ENCODE data around the gene EYA2.

EYA2 gene

GRCh38 chr20:46995561-46996142 is 101.0 kb downstream of the EYA2 start:
- no peak overlapping the region for H3K27ac ChIP-seq (replicated peaks; ENCODE audit: low read length)
- no peak overlapping the region for H3K14ac ChIP-seq (ENCODE audit: low read length)

DNA sequence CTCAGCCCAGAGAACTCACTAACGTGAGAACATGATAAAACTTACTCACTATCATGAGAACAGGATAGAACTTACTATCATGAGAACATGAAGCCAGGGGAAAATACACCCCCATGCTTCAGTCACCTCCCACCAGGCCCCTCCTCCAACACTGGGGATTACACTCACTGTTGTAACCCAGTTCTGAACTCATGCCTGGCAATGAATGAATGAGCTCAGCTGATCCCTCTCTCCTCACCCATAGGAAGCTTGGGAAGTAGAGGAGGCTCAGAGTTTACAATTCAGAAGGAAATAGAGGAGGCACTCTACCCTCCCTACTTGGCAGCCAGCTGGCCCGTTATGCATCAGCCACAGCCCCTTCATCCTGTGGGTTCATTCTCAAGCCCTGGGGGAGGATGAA is 102.5 kb downstream of the EYA2 start:
- Histone ChIP-seq H3K4me2 (ENCODE audit: insufficient read depth, low read length, poor library complexity, severe bottlenecking) (no peak overlapping the region), H3K4ac (ENCODE audit: low read length) (no peak overlapping the region), H3K36me3 (replicated peaks in 1 of 2; ENCODE audit: control insufficient read depth in 2 of 2, insufficient read depth in 2 of 2, low read length in 2 of 2) (no peaks in the 10 kb centered on the region), H3K27me3 (ENCODE audit: control insufficient read depth in 3 of 3, insufficient read depth in 3 of 3, low read depth in 1 of 3, low read length in 3 of 3) (peaks cover 0 to 7% (median 0%) of the 10 kb centered on the region in 3 experiments), H2BK15ac (ENCODE audit: low read length) (no peak overlapping the region), H3K18ac (ENCODE audit: low read length) (no peak overlapping the region), H3K4me3 (ENCODE audit: low read length in 2 of 2) (no peak overlapping the region), H2AK5ac (ENCODE audit: low read depth, low read length) (no peak overlapping the region), H2BK120ac (ENCODE audit: low read depth, low read length) (no peak overlapping the region), H3K4me1 (ENCODE audit: control insufficient read depth in 2 of 2, insufficient read depth in 1 of 2, low read depth in 1 of 2, low read length in 2 of 2) (peaks cover 0 to 17% of the 10 kb centered on the region in 2 donors), H4K8ac (ENCODE audit: low read depth, low read length) (no peak overlapping the region), H2BK5ac (ENCODE audit: low read length) (no peak overlapping the region), H3K14ac (ENCODE audit: low read length) (no peak overlapping the region), H4K91ac (ENCODE audit: low read depth, low read length, poor library complexity) (no peak overlapping the region), H3K27ac (replicated peaks; ENCODE audit: low read length) (no peak overlapping the region), H3K23ac (ENCODE audit: low read depth, low read length, poor library complexity) (no peak overlapping the region), H2AFZ (ENCODE audit: low read length) (no peak overlapping the region), H3K9me3 (replicated peaks in 1 of 2; ENCODE audit: control insufficient read depth in 2 of 2, insufficient read depth in 1 of 2, low read depth in 1 of 2, low read length in 2 of 2) (no peaks in the 10 kb centered on the region), H3K79me1 (ENCODE audit: low read depth, low read length) (no peaks in the 10 kb centered on the region), H3K9ac (ENCODE audit: low read depth, low read length, poor library complexity) (no peak overlapping the region), H2BK12ac (ENCODE audit: low read length) (no peak overlapping the region)
- no peak for DNase-seq (ENCODE audit: low spot score)
- WGBS, 2 donors (ENCODE audit: extremely low coverage in 2 of 2, insufficient read length in 2 of 2, insufficient replicate concordance in 1 of 2): no CpG with 5 or more reads among the region's 2 CpGs

More at GRCh38 chr20:46995561-46996142, 101.0 kb downstream of the EYA2 start:
- Histone ChIP-seq H3K4me1 (ENCODE audit: control insufficient read depth in 2 of 2, insufficient read depth in 1 of 2, low read depth in 1 of 2, low read length in 2 of 2) (peaks cover 0 to 21% of the 10 kb centered on the region in 2 donors), H2AK5ac (ENCODE audit: low read depth, low read length) (no peak overlapping the region), H3K27me3 (ENCODE audit: control insufficient read depth in 3 of 3, insufficient read depth in 3 of 3, low read depth in 1 of 3, low read length in 3 of 3) (peaks cover 0 to 7% (median 0%) of the 10 kb centered on the region in 3 experiments), H3K23ac (ENCODE audit: low read depth, low read length, poor library complexity) (no peak overlapping the region), H4K8ac (ENCODE audit: low read depth, low read length) (no peak overlapping the region), H2BK15ac (ENCODE audit: low read length) (no peak overlapping the region), H2BK5ac (ENCODE audit: low read length) (no peak overlapping the region), H2AFZ (ENCODE audit: low read length) (no peak overlapping the region), H4K91ac (ENCODE audit: low read depth, low read length, poor library complexity) (no peak overlapping the region), H3K9me3 (replicated peaks in 1 of 2; ENCODE audit: control insufficient read depth in 2 of 2, insufficient read depth in 1 of 2, low read depth in 1 of 2, low read length in 2 of 2) (no peaks in the 10 kb centered on the region), H3K4ac (ENCODE audit: low read length) (no peak overlapping the region), H3K79me1 (ENCODE audit: low read depth, low read length) (no peaks in the 10 kb centered on the region), H3K4me2 (ENCODE audit: insufficient read depth, low read length, poor library complexity, severe bottlenecking) (no peak overlapping the region), H3K18ac (ENCODE audit: low read length) (no peak overlapping the region), H2BK120ac (ENCODE audit: low read depth, low read length) (no peak overlapping the region), H3K36me3 (replicated peaks in 1 of 2; ENCODE audit: control insufficient read depth in 2 of 2, insufficient read depth in 2 of 2, low read length in 2 of 2) (no peaks in the 10 kb centered on the region), H2BK12ac (ENCODE audit: low read length) (no peak overlapping the region), H3K9ac (ENCODE audit: low read depth, low read length, poor library complexity) (no peak overlapping the region), H3K4me3 (ENCODE audit: low read length in 2 of 2) (no peak overlapping the region)
- WGBS, 2 donors (ENCODE audit: extremely low coverage in 2 of 2, insufficient read length in 2 of 2, insufficient replicate concordance in 1 of 2): no CpG with 5 or more reads among the region's 5 CpGs
- peak; percentile 49 for DNase-seq (ENCODE audit: low spot score)

DNA sequence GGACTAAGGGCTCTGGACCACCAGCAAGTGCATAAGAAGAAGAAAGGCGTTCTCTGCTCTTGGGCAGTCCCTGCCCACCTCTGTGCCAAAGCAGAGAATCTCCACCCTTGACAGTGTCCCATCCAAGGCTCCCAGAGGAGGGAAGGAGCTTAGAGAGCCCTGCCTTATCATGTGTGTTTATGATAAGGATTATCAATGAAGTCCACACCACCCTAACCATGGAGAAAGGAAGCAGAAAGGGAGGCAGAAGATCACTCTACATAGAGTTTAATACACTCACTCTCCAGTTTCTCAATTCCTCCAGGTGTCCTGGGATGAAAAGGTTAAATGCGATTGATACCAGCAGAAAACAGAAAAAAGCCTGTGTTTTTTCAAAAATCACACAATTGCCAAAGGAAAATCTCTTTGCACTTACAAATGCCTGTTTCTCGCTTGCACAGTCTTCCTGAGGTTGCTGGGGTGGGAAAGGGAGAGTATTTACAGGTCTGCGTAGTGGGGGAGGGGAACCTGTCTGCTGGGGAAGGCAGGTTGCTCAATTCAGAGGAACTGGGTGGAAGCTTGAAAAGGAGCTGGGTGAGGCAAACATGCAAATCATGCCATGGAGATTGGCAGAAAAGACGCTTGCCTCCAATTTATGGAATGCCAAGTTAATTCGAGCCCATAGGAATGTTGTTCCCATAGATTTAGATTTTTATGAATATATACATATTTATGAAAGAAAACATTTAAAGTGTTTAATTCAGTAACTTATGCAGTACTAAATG is 104.0 kb downstream of the EYA2 start:
- no peak overlapping the region for H4K8ac ChIP-seq (ENCODE audit: low read depth, low read length)
- no peak for DNase-seq (ENCODE audit: low spot score)
- no peak overlapping the region for H2BK120ac ChIP-seq (ENCODE audit: low read depth, low read length)
- H2AFZ ChIP-seq (ENCODE audit: low read length): no peak overlapping the region
- no peaks in the 10 kb centered on the region for H3K79me1 ChIP-seq (ENCODE audit: low read depth, low read length)
- peak overlapping the region; percentile 5 for H3K18ac ChIP-seq (ENCODE audit: low read length)
- H3K14ac ChIP-seq (ENCODE audit: low read length): no peak overlapping the region
- H3K4me3 ChIP-seq (ENCODE audit: low read length in 2 of 2): no peak overlapping the region
- no peak overlapping the region for H3K4me2 ChIP-seq (ENCODE audit: insufficient read depth, low read length, poor library complexity, severe bottlenecking)
- no peak overlapping the region for H2BK5ac ChIP-seq (ENCODE audit: low read length)
- H3K27ac ChIP-seq (replicated peaks; ENCODE audit: low read length): no peak overlapping the region
- H3K23ac ChIP-seq (ENCODE audit: low read depth, low read length, poor library complexity): no peak overlapping the region
- no peak overlapping the region for H4K91ac ChIP-seq (ENCODE audit: low read depth, low read length, poor library complexity)
- H2BK12ac ChIP-seq (ENCODE audit: low read length): no peak overlapping the region
- WGBS, 2 donors (ENCODE audit: extremely low coverage in 2 of 2, insufficient read length in 2 of 2, insufficient replicate concordance in 1 of 2): no CpG with 5 or more reads among the region's 6 CpGs
- H3K27me3 ChIP-seq (ENCODE audit: control insufficient read depth in 3 of 3, insufficient read depth in 3 of 3, low read depth in 1 of 3, low read length in 3 of 3): peaks cover 0 to 7% (median 0%) of the 10 kb centered on the region in 3 experiments
- H3K9me3 ChIP-seq (replicated peaks in 1 of 2; ENCODE audit: control insufficient read depth in 2 of 2, insufficient read depth in 1 of 2, low read depth in 1 of 2, low read length in 2 of 2): no peaks in the 10 kb centered on the region
- peaks cover 0 to 10% of the 10 kb centered on the region in 2 donors for H3K4me1 ChIP-seq (ENCODE audit: control insufficient read depth in 2 of 2, insufficient read depth in 1 of 2, low read depth in 1 of 2, low read length in 2 of 2)
- H3K36me3 ChIP-seq (replicated peaks in 1 of 2; ENCODE audit: control insufficient read depth in 2 of 2, insufficient read depth in 2 of 2, low read length in 2 of 2): no peaks in the 10 kb centered on the region
- no peak overlapping the region for H3K9ac ChIP-seq (ENCODE audit: low read depth, low read length, poor library complexity)
- H3K4ac ChIP-seq (ENCODE audit: low read length): no peak overlapping the region
- no peak overlapping the region for H2BK15ac ChIP-seq (ENCODE audit: low read length)
- peak overlapping the region; percentile 28 for H2AK5ac ChIP-seq (ENCODE audit: low read depth, low read length)

DNA sequence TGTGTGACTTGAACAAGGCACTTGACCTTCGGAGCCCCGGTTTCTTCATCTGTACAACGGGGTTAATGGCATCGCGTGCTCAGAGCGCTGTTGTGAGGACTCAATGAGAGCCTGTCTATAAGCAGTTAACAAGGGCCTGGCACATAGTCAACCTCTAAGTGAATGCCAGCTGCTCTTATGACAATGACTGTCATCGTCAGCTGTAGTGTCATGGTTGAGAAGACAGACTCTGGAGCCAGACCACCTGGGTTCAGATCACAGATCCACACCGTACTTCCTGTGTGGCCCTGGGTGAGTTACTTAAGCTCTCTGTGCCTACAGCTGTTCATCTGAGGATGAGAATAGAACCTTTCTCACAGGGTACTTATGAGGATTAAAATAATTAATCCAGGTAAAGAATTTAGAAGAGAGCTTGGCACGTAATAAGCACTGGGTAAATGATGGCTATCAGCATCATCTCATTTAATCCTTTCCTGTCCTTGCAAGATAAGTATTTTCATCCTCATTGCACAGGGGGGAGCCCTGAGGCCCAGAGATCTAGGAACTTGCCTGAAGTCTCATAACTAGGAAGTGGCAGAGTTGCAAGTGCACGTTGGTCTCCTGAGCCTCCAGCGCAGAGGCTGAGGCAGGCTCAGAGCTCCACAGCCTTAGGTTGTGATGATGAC is 105.3 kb downstream of the EYA2 start:
- Histone ChIP-seq H3K36me3 (replicated peaks in 1 of 2; ENCODE audit: control insufficient read depth in 2 of 2, insufficient read depth in 2 of 2, low read length in 2 of 2) (no peaks in the 10 kb centered on the region), H2BK120ac (ENCODE audit: low read depth, low read length) (no peak overlapping the region), H3K4ac (ENCODE audit: low read length) (no peak overlapping the region), H3K23ac (ENCODE audit: low read depth, low read length, poor library complexity) (no peak overlapping the region), H2BK15ac (ENCODE audit: low read length) (no peak overlapping the region), H3K27me3 (ENCODE audit: control insufficient read depth in 3 of 3, insufficient read depth in 3 of 3, low read depth in 1 of 3, low read length in 3 of 3) (peaks cover 0 to 7% (median 0%) of the 10 kb centered on the region in 3 experiments), H3K79me1 (ENCODE audit: low read depth, low read length) (no peaks in the 10 kb centered on the region), H2BK5ac (ENCODE audit: low read length) (no peak overlapping the region), H4K91ac (ENCODE audit: low read depth, low read length, poor library complexity) (no peak overlapping the region), H3K14ac (ENCODE audit: low read length) (no peak overlapping the region), H3K4me1 (ENCODE audit: control insufficient read depth in 2 of 2, insufficient read depth in 1 of 2, low read depth in 1 of 2, low read length in 2 of 2) (peaks cover 0 to 10% of the 10 kb centered on the region in 2 donors), H3K9me3 (replicated peaks in 1 of 2; ENCODE audit: control insufficient read depth in 2 of 2, insufficient read depth in 1 of 2, low read depth in 1 of 2, low read length in 2 of 2) (no peaks in the 10 kb centered on the region), H3K18ac (ENCODE audit: low read length) (no peak overlapping the region), H3K9ac (ENCODE audit: low read depth, low read length, poor library complexity) (peak overlapping the region; percentile 53), H3K4me3 (ENCODE audit: low read length in 2 of 2) (no peak overlapping the region), H2AFZ (ENCODE audit: low read length) (no peak overlapping the region), H3K4me2 (ENCODE audit: insufficient read depth, low read length, poor library complexity, severe bottlenecking) (no peak overlapping the region), H2BK12ac (ENCODE audit: low read length) (no peak overlapping the region), H2AK5ac (ENCODE audit: low read depth, low read length) (no peak overlapping the region), H3K27ac (replicated peaks; ENCODE audit: low read length) (no peak overlapping the region), H4K8ac (ENCODE audit: low read depth, low read length) (no peak overlapping the region)
- no peak for DNase-seq (ENCODE audit: low spot score)
- WGBS, 2 donors (ENCODE audit: extremely low coverage in 2 of 2, insufficient read length in 2 of 2, insufficient replicate concordance in 1 of 2): no CpG with 5 or more reads among the region's 11 CpGs

All from neuronal stem cell (in vitro differentiated cells).